ENCODE data around the gene ZBED2.

Gene ZBED2

DNA sequence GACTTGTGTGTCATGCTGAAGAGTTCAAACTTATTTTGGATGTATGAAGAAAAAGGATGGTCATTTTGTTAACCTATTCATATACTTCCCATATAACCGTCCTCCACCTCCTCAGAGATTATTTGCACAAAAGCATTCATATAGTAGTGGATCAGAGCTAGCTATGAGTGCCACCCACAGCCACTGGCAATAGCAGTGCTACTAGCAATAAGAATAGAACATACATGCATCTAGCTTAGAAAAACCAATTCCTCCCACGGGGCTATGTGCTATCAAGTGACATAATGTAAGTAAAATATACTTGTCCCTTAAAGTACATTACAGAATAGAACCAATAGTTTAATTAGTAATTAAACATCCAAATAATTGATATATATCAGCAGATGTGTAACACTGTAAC is 10.3 kb upstream of the ZBED2 start:
- TF ChIP-seq, protein P1, sequence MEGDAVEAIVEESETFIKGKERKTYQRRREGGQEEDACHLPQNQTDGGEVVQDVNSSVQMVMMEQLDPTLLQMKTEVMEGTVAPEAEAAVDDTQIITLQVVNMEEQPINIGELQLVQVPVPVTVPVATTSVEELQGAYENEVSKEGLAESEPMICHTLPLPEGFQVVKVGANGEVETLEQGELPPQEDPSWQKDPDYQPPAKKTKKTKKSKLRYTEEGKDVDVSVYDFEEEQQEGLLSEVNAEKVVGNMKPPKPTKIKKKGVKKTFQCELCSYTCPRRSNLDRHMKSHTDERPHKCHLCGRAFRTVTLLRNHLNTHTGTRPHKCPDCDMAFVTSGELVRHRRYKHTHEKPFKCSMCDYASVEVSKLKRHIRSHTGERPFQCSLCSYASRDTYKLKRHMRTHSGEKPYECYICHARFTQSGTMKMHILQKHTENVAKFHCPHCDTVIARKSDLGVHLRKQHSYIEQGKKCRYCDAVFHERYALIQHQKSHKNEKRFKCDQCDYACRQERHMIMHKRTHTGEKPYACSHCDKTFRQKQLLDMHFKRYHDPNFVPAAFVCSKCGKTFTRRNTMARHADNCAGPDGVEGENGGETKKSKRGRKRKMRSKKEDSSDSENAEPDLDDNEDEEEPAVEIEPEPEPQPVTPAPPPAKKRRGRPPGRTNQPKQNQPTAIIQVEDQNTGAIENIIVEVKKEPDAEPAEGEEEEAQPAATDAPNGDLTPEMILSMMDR (conservative IDR thresholded peaks at IDR 0.05; ENCODE audit: low read depth) = no peak
- no peak overlapping the region for H3K27ac ChIP-seq
- DNase-seq (ENCODE audit: low spot score) = no peak
- POLR2A ChIA-PET (ENCODE audit: low non-redundant PET) = no interaction called here
- CTCF ChIA-PET = no interaction called here

DNA sequence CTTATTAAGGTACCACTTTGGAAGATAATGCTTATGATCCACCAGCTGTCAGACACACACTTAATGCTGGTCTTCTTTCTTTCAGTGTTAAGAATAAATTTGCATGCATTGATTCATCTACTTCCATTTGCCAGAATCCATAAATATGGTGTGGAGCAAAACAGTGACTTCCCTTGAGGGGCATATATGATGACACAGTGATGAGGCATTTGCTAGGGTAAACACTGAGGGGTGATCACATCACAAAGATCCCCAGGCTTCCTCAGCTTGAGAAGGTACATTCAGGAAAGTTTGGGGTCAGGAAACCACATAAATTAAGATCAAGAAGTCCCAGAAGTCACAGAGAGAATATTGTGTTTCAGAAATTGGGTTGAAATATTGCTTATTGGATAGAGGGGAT is 9.9 kb upstream of the ZBED2 start:
- POLR2A ChIA-PET (ENCODE audit: low non-redundant PET) = no interaction called here
- TF ChIP-seq, protein P1 (conservative IDR thresholded peaks at IDR 0.05; ENCODE audit: low read depth) = no peak
- CTCF ChIA-PET = interaction anchor here (0.5 kb wide), 1 partner anchor 573 kb away, joined by 4 read pairs; no protein-coding TSS in a partner anchor
- no peak overlapping the region for H3K27ac ChIP-seq
- no peak for DNase-seq (ENCODE audit: low spot score)

DNA sequence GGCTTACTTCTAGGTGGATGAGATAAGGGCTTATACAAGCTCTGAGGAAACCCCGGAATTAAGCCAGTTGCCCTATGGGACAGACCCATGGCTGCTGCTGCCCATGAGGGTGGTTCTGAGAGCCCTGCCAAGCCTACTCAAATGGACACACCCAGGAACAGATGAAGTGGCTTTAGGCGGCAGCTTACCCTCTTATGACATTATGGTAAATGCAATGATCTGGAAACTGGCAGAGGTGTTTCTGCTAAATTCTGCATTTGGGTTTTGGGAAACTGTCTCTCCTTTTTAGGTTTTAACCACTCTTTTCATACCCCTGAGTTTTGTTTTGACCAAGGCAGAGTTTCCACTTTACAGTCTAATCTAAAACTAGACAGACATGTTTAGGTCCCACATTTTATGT is 9.0 kb upstream of the ZBED2 start:
- CTCF ChIA-PET = no interaction called here
- DNase-seq (ENCODE audit: low spot score) = no peak
- POLR2A ChIA-PET (ENCODE audit: low non-redundant PET) = no interaction called here
- no peak overlapping the region for H3K27ac ChIP-seq
- TF ChIP-seq, protein P1 (conservative IDR thresholded peaks at IDR 0.05; ENCODE audit: low read depth) = no peak

DNA sequence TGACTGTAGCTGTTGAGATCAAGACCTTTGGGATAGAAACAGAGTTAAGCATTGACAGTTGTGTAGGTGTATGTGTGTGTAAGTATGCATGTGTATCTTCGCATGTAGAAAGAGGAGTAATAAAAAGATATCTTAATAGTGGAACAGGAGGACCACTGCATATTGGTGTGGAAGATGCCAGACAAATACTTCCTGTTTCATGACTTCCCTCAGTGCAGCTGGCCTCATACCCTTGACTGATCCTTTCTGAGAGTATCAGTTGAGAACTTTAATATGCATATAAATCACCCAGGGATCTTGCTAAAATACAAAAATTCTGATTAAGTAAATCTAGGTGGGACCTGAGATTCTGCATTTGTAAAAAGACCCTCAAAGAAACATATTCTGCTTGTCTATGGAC is 8.5 kb upstream of the ZBED2 start:
- TF ChIP-seq, protein P1 (conservative IDR thresholded peaks at IDR 0.05; ENCODE audit: low read depth) = no peak
- ChIA-PET POLR2A (ENCODE audit: low non-redundant PET) (no interaction called here), CTCF (no interaction called here)
- no peak overlapping the region for H3K27ac ChIP-seq
- no peak for DNase-seq (ENCODE audit: low spot score)

DNA sequence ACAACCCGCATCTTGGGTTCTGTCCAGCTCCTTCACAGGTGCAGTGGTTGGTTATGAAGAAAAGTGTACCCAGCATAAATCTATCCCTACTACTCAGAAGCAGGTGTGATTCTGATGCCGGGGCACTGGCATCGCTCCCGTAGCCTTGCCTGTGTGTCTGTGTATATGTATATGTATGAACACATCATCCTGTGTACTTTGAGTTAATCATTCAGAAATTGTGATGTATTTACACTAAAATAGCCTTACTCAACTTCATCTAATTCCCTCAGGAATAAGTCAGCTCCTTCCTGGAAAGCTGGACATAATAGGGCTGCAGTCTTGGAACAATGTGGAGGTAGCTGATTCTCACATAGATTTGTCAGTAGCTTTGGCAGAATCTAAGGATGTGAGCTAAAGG is 6.7 kb upstream of the ZBED2 start:
- POLR2A ChIA-PET (ENCODE audit: low non-redundant PET) = no interaction called here
- no peak for DNase-seq (ENCODE audit: low spot score)
- no peak overlapping the region for H3K27ac ChIP-seq
- TF ChIP-seq, protein P1 (conservative IDR thresholded peaks at IDR 0.05; ENCODE audit: low read depth) = no peak
- CTCF ChIA-PET = no interaction called here

DNA sequence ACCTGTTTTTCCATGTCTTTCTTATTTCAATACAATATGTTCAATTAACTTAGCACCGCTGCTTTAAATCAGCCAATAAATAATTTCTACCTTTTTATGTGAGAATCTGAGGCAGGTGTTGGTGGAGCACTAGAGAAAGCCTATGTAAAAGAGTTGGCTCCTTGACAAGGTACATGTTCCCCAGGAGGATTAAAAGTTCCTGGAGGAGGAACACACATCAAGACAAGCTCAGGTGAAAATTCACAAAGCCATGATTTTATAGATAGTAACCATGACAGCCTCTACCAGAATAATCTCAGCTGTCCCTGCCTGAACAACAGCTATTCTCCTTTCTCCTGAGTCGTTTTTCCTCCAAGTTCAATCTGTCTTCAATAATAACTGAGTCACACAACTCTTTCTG is 3.4 kb upstream of the ZBED2 start:
- TF ChIP-seq, protein P1 (conservative IDR thresholded peaks at IDR 0.05; ENCODE audit: low read depth) = no peak
- no peak overlapping the region for H3K27ac ChIP-seq
- POLR2A ChIA-PET (ENCODE audit: low non-redundant PET) = no interaction called here
- DNase-seq (ENCODE audit: low spot score) = no peak
- CTCF ChIA-PET = no interaction called here

DNA sequence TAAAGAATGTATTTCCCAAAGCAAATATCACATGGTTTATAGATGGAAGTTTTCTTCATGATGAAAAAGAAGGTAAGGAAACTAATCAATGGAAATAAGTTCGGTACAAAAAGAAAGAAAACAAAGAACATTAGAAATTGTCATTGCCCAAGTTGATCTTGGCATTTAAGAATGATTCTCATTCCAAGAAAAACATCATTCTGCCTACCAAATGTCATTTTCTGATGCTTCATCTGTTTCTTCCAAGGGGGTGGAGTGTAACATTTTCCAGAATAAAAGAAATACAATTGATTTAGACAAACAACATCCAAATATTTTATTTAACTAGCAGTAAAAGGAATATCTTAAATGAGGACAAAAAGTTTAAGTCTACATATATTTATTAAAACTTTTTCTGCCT is 3.0 kb upstream of the ZBED2 start:
- POLR2A ChIA-PET (ENCODE audit: low non-redundant PET) = no interaction called here
- CTCF ChIA-PET = no interaction called here
- H3K27ac ChIP-seq = no peak overlapping the region
- TF ChIP-seq, protein P1 (conservative IDR thresholded peaks at IDR 0.05; ENCODE audit: low read depth) = no peak
- DNase-seq (ENCODE audit: low spot score) = no peak

All from RWPE1 (cell line).